ENCODE results near the gene FXYD1.

- TF ChIP-seq POLR2A (IDR thresholded peaks at IDR 0.05; ENCODE audit: low read depth, low read length) (no peak), PAX5 (IDR thresholded peaks at IDR 0.05; ENCODE audit: insufficient read depth, low read length, severe bottlenecking) (no peak), POLR2AphosphoS5 (IDR thresholded peaks at IDR 0.05; ENCODE audit: low read depth, low read length) (no peak), SPI1 (IDR thresholded peaks at IDR 0.05; ENCODE audit: low read depth, low read length) (no peak)
These were observed 37.8 kb upstream of the FXYD1 start for GRCh38 chr19:35100588-35101533.

Data from GM12891 (cell line).